Activated B cell treated with CpG ODN at 0.5 μM for 24 hours (primary cell): ENCODE data around the gene DOC2A. TPM values are rescaled to one million over a fixed set of nuclear protein-coding genes. Genes with fewer than 3 reads are reported as not detected.

Source experiments
- ATAC-seq: fragments of 200-7000 bp; cut with Tn5 transposase; one replicate; pipeline ENCODE4 v1.10.0; 2021; ENCODE audit warnings: low read depth, mild to moderate bottlenecking, moderate library complexity
- CTCF ChIA-PET: fragments of 350-600 bp; sonication (Branson Sonifier 250); formaldehyde crosslinking; loops from one replicate; lab custom pipeline; 2021; ENCODE audit warnings: antibody characterized with exemption; lab: Charles Lee
- POLR2A ChIA-PET: fragments of 350-600 bp; sonication (Branson Sonifier 250); formaldehyde crosslinking; loops from one replicate; lab custom pipeline; 2021; ENCODE audit warnings: antibody characterized with exemption; lab: Charles Lee
- DNase-seq: peaks from one replicate; pipeline ENCODE4 v3.0.0; 2022
- H3K27ac Mint-ChIP-seq: one replicate; pipeline ENCODE4 v1.8.0; 2020; ENCODE audit warnings: mixed read lengths
- H3K27me3 Mint-ChIP-seq: one replicate; pipeline ENCODE4 v1.8.0; 2021; ENCODE audit warnings: mixed read lengths
- H3K36me3 Mint-ChIP-seq: one replicate; pipeline ENCODE4 v1.8.0; 2021; ENCODE audit warnings: low read depth, mixed read lengths
- H3K4me1 Mint-ChIP-seq: one replicate; pipeline ENCODE4 v1.8.0; 2021; ENCODE audit warnings: mixed read lengths
- H3K4me3 Mint-ChIP-seq: one replicate; pipeline ENCODE4 v1.8.0; 2020; ENCODE audit warnings: mild to moderate bottlenecking, mixed read lengths
- H3K9me3 Mint-ChIP-seq: one replicate; pipeline ENCODE4 v1.8.0; 2020; ENCODE audit warnings: mixed read lengths
- intact Hi-C: fragments of 100-400 bp; cut with micrococcal nuclease; formaldehyde crosslinking; loops from one replicate; pipeline ENCODE4 v1.15.1; 2024
- total RNA-seq: library from RNA; stranded (reverse); gene quantifications from 2 replicates; pipeline ENCODE4 v1.2.3, GENCODE V29; 2022
- TF ChIP-seq, protein P1 (sequence below): fragments of 200-600 bp; IDR thresholded peaks from one replicate; pipeline ENCODE4 v1.8.0; 2022; ENCODE audit warnings: antibody characterized with exemption, mild to moderate bottlenecking

The DOC2A gene
- total RNA-seq, 1 donor from 2014 or later = not detected

DNA sequence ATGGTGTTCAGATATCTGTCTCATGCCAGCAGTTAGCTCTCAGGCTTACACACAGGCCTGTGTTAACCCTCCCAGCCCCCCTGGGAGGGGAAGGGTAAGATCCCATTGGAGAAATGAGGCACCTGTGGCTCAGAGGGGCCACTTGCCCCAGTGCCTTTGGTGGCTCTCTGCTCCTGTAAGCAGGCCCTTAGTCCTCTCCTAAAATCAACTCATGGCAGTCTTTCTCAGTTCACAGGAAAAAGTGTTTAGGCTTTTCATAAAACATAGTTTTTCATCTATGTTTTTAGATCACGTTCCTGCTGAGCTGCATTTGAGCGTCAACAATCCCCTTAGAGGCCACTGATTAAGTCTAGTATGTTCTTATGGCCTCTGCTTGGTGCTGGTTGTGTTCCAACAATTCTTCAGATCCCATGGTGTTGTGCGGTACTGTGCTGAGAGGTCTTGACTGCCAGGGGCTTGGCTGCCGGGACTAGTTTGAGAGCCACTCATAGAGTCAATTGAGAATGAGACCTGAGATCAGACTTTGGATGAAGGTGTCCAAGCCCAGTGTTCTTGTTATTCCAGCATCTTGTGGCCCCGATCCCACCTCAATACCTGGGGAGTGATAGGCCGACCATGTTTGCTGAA, 26.6 kb downstream of the DOC2A start:
- H3K36me3 Mint-ChIP-seq = peaks cover 88% of the 10 kb centered on the region
- H3K4me3 Mint-ChIP-seq = no peak overlapping the region
- DNase-seq (no peak), ATAC-seq (no peak)
- POLR2A ChIA-PET = no interaction called here
- no peaks in the 10 kb centered on the region for H3K4me1 Mint-ChIP-seq
- TF ChIP-seq, protein P1, sequence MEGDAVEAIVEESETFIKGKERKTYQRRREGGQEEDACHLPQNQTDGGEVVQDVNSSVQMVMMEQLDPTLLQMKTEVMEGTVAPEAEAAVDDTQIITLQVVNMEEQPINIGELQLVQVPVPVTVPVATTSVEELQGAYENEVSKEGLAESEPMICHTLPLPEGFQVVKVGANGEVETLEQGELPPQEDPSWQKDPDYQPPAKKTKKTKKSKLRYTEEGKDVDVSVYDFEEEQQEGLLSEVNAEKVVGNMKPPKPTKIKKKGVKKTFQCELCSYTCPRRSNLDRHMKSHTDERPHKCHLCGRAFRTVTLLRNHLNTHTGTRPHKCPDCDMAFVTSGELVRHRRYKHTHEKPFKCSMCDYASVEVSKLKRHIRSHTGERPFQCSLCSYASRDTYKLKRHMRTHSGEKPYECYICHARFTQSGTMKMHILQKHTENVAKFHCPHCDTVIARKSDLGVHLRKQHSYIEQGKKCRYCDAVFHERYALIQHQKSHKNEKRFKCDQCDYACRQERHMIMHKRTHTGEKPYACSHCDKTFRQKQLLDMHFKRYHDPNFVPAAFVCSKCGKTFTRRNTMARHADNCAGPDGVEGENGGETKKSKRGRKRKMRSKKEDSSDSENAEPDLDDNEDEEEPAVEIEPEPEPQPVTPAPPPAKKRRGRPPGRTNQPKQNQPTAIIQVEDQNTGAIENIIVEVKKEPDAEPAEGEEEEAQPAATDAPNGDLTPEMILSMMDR = no peak
- H3K9me3 Mint-ChIP-seq = no peaks in the 10 kb centered on the region
- H3K27me3 Mint-ChIP-seq = no peaks in the 10 kb centered on the region
- no peak overlapping the region for H3K27ac Mint-ChIP-seq
- intact Hi-C loops = no loop called here
- CTCF ChIA-PET = no interaction called here

DNA sequence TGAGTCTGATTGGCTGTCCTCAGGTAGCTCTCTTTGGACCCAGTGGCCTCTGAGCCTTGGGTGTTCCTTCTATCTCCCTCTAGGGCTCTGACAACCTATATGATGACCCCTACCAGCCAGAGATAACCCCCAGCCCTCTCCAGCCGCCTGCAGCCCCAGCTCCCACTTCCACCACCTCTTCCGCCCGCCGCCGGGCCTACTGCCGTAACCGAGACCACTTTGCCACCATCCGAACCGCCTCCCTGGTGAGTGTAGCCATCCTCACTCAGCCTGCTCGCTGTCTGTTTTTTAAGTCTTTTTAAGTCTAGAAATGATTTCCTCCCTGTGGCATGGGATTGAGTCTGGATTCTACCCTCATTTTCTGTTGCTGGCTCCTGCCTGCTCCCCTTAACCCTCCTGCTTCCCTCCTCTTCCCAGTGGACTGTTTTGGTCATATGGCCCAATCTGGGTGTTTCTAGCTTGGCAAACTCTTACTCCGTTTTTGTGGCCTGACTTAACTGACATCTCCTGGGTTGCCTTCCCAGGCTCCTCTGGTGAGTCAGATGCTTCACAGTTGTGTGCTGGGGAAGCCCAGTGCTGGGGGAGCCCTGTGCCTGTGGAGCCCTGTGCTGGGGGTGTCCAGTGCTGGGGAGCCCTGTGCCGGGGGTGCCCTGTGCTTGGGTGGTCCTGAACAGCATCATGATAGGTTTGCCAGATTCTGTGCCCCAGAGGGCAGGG, 27.2 kb downstream of the DOC2A start:
- Mint-ChIP-seq H3K4me3 (no peak overlapping the region), H3K27me3 (no peaks in the 10 kb centered on the region), H3K27ac (no peak overlapping the region), H3K4me1 (no peaks in the 10 kb centered on the region), H3K9me3 (no peaks in the 10 kb centered on the region), H3K36me3 (peaks cover 89% of the 10 kb centered on the region)
- DNase-seq (no peak), ATAC-seq (no peak)
- TF ChIP-seq, protein P1 = no peak
- ChIA-PET CTCF (no interaction called here), POLR2A (no interaction called here)
- intact Hi-C loops = no loop called here

DNA sequence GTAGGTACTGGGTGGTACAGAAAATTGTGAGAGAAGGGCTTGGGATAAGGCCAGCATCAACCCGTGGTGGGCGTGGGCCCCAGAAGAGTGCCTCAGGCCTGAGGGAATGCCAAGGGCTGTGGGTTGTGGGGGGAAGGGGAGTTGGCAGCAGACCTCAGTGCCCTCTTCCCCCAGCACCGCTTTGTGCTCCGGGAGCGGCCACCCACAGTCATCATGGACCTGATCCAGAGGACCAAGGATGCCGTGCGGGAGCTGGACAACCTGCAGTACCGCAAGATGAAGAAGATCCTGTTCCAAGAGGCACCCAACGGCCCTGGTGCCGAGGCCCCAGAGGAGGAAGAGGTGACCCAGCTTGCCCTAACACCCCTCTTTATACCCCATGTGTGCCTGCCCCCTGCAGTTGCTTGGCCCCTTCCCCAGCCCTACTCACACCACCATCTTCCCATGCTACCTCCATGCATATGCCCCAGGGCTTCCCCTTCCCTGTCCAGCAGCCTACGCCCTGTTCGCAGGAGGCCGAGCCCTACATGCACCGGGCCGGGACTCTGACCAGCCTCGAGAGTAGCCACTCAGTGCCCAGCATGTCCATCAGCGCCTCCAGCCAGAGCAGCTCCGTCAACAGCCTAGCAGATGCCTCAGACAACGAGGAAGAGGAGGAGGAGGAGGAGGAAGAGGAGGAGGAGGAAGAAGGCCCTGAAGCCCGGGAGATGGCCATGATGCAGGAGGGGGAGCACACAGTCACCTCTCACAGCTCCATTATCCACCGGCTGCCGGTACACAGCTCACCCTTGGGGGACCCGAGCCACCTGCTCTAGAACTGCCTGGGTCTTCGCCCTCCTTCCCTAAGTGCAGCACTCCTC, 28.0 kb downstream of the DOC2A start:
- TF ChIP-seq, protein P1 = no peak
- no peak overlapping the region for H3K4me3 Mint-ChIP-seq
- no peaks in the 10 kb centered on the region for H3K4me1 Mint-ChIP-seq
- H3K27ac Mint-ChIP-seq = no peak overlapping the region
- intact Hi-C loops = no loop called here
- POLR2A ChIA-PET = interaction anchor here (0.5 kb wide), 1 partner anchor 177 kb away, joined by 4 read pairs; no protein-coding TSS in a partner anchor
- peaks cover 89% of the 10 kb centered on the region for H3K36me3 Mint-ChIP-seq
- CTCF ChIA-PET = no interaction called here
- no peaks in the 10 kb centered on the region for H3K27me3 Mint-ChIP-seq
- DNase-seq (no peak), ATAC-seq (no peak)
- H3K9me3 Mint-ChIP-seq = no peaks in the 10 kb centered on the region

DNA sequence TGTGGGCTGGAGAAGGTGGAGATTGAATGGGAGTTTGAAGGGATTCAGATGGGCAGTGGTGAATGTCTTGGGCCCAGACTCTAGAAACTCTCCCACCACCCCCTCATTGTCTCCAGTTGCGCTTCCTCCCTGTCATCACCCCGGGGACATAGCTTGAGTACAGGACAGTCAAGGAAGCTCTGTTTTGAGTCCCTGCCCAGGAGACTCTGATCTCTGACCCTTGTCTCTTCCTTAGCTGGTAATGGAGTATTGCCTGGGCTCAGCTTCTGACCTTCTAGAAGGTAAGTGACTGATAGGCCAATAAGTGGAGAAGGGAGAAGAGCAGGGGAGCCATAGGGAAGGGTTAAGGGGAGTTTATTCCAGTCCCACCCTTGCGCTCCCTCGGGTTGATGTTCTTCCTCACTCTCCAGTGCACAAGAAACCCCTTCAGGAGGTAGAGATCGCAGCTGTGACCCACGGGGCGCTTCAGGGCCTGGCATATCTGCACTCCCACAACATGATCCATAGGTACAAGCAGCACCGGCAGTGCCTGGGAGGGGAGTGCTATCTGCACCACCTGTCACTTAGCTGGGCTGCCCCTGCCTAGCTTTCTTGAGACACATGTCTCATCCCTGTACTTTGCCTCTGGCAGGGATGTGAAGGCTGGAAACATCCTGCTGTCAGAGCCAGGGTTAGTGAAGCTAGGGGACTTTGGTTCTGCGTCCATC, 32.1 kb downstream of the DOC2A start:
- no peak for ATAC-seq
- H3K4me3 Mint-ChIP-seq = no peak overlapping the region
- H3K4me1 Mint-ChIP-seq = peaks cover 29% of the 10 kb centered on the region
- no peak overlapping the region for H3K27ac Mint-ChIP-seq
- peaks cover 60% of the 10 kb centered on the region for H3K36me3 Mint-ChIP-seq
- ChIA-PET POLR2A (interaction anchor here (0.6 kb wide), 1 partner anchor 1284 kb away, joined by 13 read pairs; no protein-coding TSS in a partner anchor), CTCF (no interaction called here)
- TF ChIP-seq, protein P1 = no peak
- no peaks in the 10 kb centered on the region for H3K9me3 Mint-ChIP-seq
- intact Hi-C loops = no loop called here
- DNase-seq = no peak
- H3K27me3 Mint-ChIP-seq = no peaks in the 10 kb centered on the region
